Thyroid gland (tissue), 4 donors: ENCODE results near the gene IKBIP. TPM values are rescaled to one million over a fixed set of nuclear protein-coding genes. Genes with fewer than 3 reads are reported as not detected.

Experiments
- DNase-seq, 2 donors: peaks; one replicate each; pipeline ENCODE4 v3.0.0-alpha.2; 2019
- H3K27ac ChIP-seq, 3 donors: fragments of 200-600 bp; sonication (generic); 1 replicate in 2 of 3; 2 replicates in 1 of 3; pipeline ENCODE4 v1.5.1; 2016 to 2019; ENCODE audit warnings: mild to moderate bottlenecking in 1 of 3, moderate library complexity in 1 of 3
- H3K27me3 ChIP-seq: fragments of 200-600 bp; sonication (generic); one replicate; pipeline ENCODE4 v1.5.1; 2019
- H3K36me3 ChIP-seq, 2 donors: fragments of 200-600 bp; sonication (generic); one replicate each; pipeline ENCODE4 v1.5.1; 2016 to 2019
- H3K4me1 ChIP-seq, 2 donors: fragments of 200-600 bp; sonication (generic); one replicate each; pipeline ENCODE4 v1.5.1; 2017 to 2019
- H3K4me3 ChIP-seq, 3 donors: fragments of 200-600 bp; sonication (generic); replicated peaks in 1 of 3; 1 replicate in 2 of 3; 2 replicates in 1 of 3; pipeline ENCODE4 v1.5.1; 2016; ENCODE audit warnings: mild to moderate bottlenecking in 1 of 3
- H3K9me3 ChIP-seq: fragments of 200-600 bp; sonication (generic); one replicate; pipeline ENCODE4 v1.5.1; 2017
- POLR2A ChIP-seq, 2 donors: fragments of 450-650 bp; IDR thresholded peaks; one replicate each; pipeline ENCODE4 v1.6.1; 2017; ENCODE audit warnings: antibody characterized with exemption in 2 of 2, mild to moderate bottlenecking in 2 of 2, moderate library complexity in 1 of 2
- WGBS, 2 donors: methylation state at CpG; one replicate each; pipeline ENCODE4 v1.1.5; 2017; 5-methylcytosine and 5-hydroxymethylcytosine counted together
- intact Hi-C: fragments of 100-400 bp; cut with DNase I; formaldehyde crosslinking; loops from one replicate; pipeline ENCODE4 v1.15.1; 2023
- total RNA-seq, 4 donors: library from RNA; depleted of rRNA; stranded (reverse); fragments of >200 nt; gene quantifications; one replicate each; pipeline ENCODE4 v1.2.3, GENCODE V29; 2016
- TF ChIP-seq, protein P1 (sequence below), 6 experiments: fragments of 200-600 bp in 3 of 6; fragments of 450-650 bp in 3 of 6; sonication (generic) in 3 of 6; IDR thresholded peaks; one replicate each; pipeline ENCODE4 v1.5.1; 2016 to 2019; ENCODE audit warnings: antibody characterized with exemption in 6 of 6, mild to moderate bottlenecking in 2 of 6, inconsistent platforms in 1 of 6, moderate library complexity in 1 of 6

The IKBIP gene
- total RNA-seq, 4 donors from 2014 or later = 16.8 to 26.2 (median 19.0) TPM

GRCh38 chr12:98594050-98594835, 50.3 kb downstream of the IKBIP start:
- intact Hi-C loops = loop anchor here (5.0 kb wide), 1 partner anchor 48 kb away; the partner anchor contains the start of gene IKBIP
- no peaks in the 10 kb centered on the region for H3K27me3 ChIP-seq
- peaks cover 21% of the 10 kb centered on the region in 2 donors for H3K36me3 ChIP-seq
- H3K4me3 ChIP-seq = peak overlapping the region; percentile 35 to 92 (median 89)
- WGBS, 2 donors = 1 to 2% methylated on average over 17 to 23 of the region's 35 CpGs
- peak; percentile 47 to 48 for DNase-seq
- TF ChIP-seq, protein P1, sequence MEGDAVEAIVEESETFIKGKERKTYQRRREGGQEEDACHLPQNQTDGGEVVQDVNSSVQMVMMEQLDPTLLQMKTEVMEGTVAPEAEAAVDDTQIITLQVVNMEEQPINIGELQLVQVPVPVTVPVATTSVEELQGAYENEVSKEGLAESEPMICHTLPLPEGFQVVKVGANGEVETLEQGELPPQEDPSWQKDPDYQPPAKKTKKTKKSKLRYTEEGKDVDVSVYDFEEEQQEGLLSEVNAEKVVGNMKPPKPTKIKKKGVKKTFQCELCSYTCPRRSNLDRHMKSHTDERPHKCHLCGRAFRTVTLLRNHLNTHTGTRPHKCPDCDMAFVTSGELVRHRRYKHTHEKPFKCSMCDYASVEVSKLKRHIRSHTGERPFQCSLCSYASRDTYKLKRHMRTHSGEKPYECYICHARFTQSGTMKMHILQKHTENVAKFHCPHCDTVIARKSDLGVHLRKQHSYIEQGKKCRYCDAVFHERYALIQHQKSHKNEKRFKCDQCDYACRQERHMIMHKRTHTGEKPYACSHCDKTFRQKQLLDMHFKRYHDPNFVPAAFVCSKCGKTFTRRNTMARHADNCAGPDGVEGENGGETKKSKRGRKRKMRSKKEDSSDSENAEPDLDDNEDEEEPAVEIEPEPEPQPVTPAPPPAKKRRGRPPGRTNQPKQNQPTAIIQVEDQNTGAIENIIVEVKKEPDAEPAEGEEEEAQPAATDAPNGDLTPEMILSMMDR (IDR thresholded peaks at IDR 0.05) = no peak
- no peak for TF ChIP-seq POLR2A (IDR thresholded peaks at IDR 0.05)
- H3K4me1 ChIP-seq = peaks cover 6 to 14% of the 10 kb centered on the region in 2 donors
- H3K9me3 ChIP-seq = no peaks in the 10 kb centered on the region
- peak overlapping the region; percentile 93 to 100 (median 97) for H3K27ac ChIP-seq

DNA sequence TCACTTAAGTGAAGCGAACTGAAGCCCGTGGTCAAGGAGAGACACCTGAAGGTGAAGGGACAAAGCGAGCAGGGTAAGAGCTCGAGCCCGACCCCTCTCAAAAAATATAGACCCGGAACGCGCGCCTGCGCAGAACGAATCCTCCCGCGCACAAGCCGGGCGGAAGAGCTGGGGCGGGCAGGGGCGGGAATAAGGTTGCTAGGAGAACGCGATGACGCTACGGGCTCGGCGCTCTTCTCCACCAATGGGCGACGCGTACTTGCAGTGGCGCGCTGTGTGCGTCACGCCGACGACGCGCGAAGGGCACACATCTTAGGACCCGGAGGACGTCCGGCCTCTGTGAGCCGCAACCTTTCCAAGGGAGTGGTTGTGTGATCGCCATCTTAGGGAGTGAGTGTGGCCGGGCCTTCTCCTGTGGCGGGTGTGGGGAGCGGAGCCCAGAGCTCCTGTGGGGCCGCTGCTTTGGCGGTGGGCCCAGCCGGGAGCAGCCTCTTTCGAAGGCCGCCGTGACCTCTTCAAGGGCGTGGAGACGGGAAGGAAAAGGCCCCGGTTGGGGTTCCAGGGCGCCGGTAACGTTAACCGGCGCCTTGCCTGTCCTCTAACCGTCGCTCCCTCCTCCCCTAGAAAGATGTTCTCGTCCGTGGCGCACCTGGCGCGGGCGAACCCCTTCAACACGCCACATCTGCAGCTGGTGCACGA, 51.1 kb downstream of the IKBIP start, which contains the start of gene SLC25A3:
TSS of gene SLC25A3 (plus strand) at position 336 of the 699 bp plus-strand sequence. CDS start at position 629, 293 bp downstream.
- 1 to 2% methylated on average over 11 to 28 of the region's 67 CpGs for WGBS, 2 donors
- Histone ChIP-seq H3K27me3 (no peaks in the 10 kb centered on the region), H3K27ac (peak within 1 kb of the TSS; percentile 93 to 100 (median 97)), H3K9me3 (no peaks in the 10 kb centered on the region), H3K36me3 (peaks cover 14% of the 10 kb centered on the region in 2 donors), H3K4me1 (peaks cover 6 to 14% of the 10 kb centered on the region in 2 donors), H3K4me3 (peak within 1 kb of the TSS; percentile 35 to 92 (median 89))
- DNase-seq = peak; percentile 97
- intact Hi-C loops = loop anchor here (5.0 kb wide), 1 partner anchor 49 kb away; the partner anchor contains the start of gene IKBIP
- peak; percentile 70 to 99 for TF ChIP-seq POLR2A (IDR thresholded peaks at IDR 0.05)
- TF ChIP-seq, protein P1 (IDR thresholded peaks at IDR 0.05) = no peak

- TF ChIP-seq, protein P1 (IDR thresholded peaks at IDR 0.05) = no peak
- TF ChIP-seq POLR2A (IDR thresholded peaks at IDR 0.05) = no peak
- peak overlapping the region; percentile 37 to 100 (median 97) for H3K27ac ChIP-seq
- H3K9me3 ChIP-seq = no peaks in the 10 kb centered on the region
- intact Hi-C loops = loop anchor here (5.0 kb wide), 1 partner anchor 49 kb away; the partner anchor contains the start of gene IKBIP
- no peak for DNase-seq
- H3K4me1 ChIP-seq = peaks cover 6 to 14% of the 10 kb centered on the region in 2 donors
- WGBS, 2 donors = 53 to 58% methylated on average over 9 of the region's 9 CpGs
- H3K4me3 ChIP-seq = peak overlapping the region in 1 of 3 donors; percentile 24
- H3K36me3 ChIP-seq = peaks cover 7 to 8% of the 10 kb centered on the region in 2 donors
- H3K27me3 ChIP-seq = no peaks in the 10 kb centered on the region
Measured at GRCh38 chr12:98592825-98593322, 51.7 kb downstream of the IKBIP start.

DNA sequence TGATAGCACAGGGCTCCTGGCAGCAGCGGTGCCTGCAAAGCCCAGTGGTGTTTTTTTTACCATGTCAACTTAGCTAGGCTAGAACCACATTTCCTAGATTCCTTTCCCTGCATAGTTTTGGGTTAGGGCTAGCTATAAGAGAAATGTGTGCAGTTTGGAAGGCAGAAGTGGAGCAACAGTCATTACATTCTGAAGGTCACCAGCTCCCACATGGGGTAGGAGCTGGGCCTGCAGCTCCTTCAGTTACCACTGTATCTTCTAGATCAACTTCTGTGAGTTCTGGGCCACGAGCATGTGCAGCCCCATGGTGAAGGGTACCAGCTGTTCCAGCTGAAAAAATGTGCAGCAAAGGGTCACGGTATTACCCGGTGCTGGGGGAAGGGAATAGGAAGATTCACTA, 53.4 kb downstream of the IKBIP start:
- Histone ChIP-seq H3K27me3 (no peaks in the 10 kb centered on the region), H3K9me3 (no peaks in the 10 kb centered on the region), H3K27ac (no peak overlapping the region), H3K4me3 (no peak overlapping the region), H3K4me1 (peaks cover 6 to 14% of the 10 kb centered on the region in 2 donors), H3K36me3 (no peaks in the 10 kb centered on the region)
- WGBS, 2 donors = 75 to 85% methylated on average over 4 of the region's 4 CpGs
- TF ChIP-seq POLR2A (IDR thresholded peaks at IDR 0.05) = no peak
- TF ChIP-seq, protein P1 (IDR thresholded peaks at IDR 0.05) = no peak
- intact Hi-C loops = loop anchor here (5.0 kb wide), 1 partner anchor 51 kb away; the partner anchor contains the start of gene IKBIP
- no peak for DNase-seq
